AG04450 (cell line): ENCODE data around the gene FLT1. TPM values are rescaled to one million over a fixed set of nuclear protein-coding genes. Genes with fewer than 3 reads are reported as not detected.
A peak's percentile ranks its signal among the peaks of the same experiment; 100 is the strongest.

ENCODE experiments used
- CTCF ChIA-PET: fragments of 300-600, 350-600 bp; formaldehyde crosslinking; extraction: SDS; loops from one replicate; lab custom pipeline; 2022; ENCODE audit warnings: antibody characterized with exemption, inconsistent platforms; lab: Charles Lee
- POLR2A ChIA-PET: fragments of 350-600 bp; formaldehyde crosslinking; extraction: SDS; loops from one replicate; lab custom pipeline; 2021; ENCODE audit warnings: antibody characterized with exemption, inconsistent platforms; lab: Yijun Ruan, JAX
- DNase-seq: peaks from one replicate; pipeline ENCODE4 v3.0.0-alpha.2; 2011; ENCODE audit warnings: low read depth, low spot score
- H3K27ac ChIP-seq: one replicate; pipeline ENCODE4 v1.5.1; 2012; ENCODE audit warnings: low read depth, low read length, control low read depth
- H3K27me3 ChIP-seq: one replicate; pipeline ENCODE4 v1.6.0; 2012; ENCODE audit warnings: low read length; ENCODE audit not compliant: control insufficient read depth, insufficient read depth
- H3K4me3 ChIP-seq: 2 replicates; pipeline ENCODE4 v1.5.1; 2011; ENCODE audit warnings: mild to moderate bottlenecking, low read depth, low read length, control low read depth
- H3K9me3 ChIP-seq: 2 replicates; pipeline ENCODE4 v1.5.1; 2012; ENCODE audit warnings: low read length; ENCODE audit not compliant: control insufficient read depth, insufficient read depth
- polyA plus RNA-seq: library from polyadenylated mRNA; depleted of rRNA; stranded (reverse); fragments of >200 nt; gene quantifications from 2 replicates; pipeline ENCODE4 v1.2.3, GENCODE V29; 2011
- TF ChIP-seq, protein P1 (sequence below): IDR thresholded peaks from 2 replicates; pipeline ENCODE4 v1.5.1; 2011; ENCODE audit warnings: low read depth, low read length, control low read depth, inconsistent platforms

FLT1 gene
- polyA plus RNA-seq, 1 experiment, result 2.4 TPM

- CTCF ChIA-PET, result no interaction called here
- H3K27ac ChIP-seq, result no peak overlapping the region
- no peak overlapping the region for H3K4me3 ChIP-seq
- H3K9me3 ChIP-seq, result no peaks in the 10 kb centered on the region
- no peaks in the 10 kb centered on the region for H3K27me3 ChIP-seq
- DNase-seq, result no peak
- TF ChIP-seq, protein P1, sequence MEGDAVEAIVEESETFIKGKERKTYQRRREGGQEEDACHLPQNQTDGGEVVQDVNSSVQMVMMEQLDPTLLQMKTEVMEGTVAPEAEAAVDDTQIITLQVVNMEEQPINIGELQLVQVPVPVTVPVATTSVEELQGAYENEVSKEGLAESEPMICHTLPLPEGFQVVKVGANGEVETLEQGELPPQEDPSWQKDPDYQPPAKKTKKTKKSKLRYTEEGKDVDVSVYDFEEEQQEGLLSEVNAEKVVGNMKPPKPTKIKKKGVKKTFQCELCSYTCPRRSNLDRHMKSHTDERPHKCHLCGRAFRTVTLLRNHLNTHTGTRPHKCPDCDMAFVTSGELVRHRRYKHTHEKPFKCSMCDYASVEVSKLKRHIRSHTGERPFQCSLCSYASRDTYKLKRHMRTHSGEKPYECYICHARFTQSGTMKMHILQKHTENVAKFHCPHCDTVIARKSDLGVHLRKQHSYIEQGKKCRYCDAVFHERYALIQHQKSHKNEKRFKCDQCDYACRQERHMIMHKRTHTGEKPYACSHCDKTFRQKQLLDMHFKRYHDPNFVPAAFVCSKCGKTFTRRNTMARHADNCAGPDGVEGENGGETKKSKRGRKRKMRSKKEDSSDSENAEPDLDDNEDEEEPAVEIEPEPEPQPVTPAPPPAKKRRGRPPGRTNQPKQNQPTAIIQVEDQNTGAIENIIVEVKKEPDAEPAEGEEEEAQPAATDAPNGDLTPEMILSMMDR, result no peak
- POLR2A ChIA-PET, result no interaction called here
Observed at GRCh38 chr13:28283600-28283999, 211.3 kb downstream of the FLT1 start.

- ChIA-PET CTCF (no interaction called here), POLR2A (no interaction called here)
- Histone ChIP-seq H3K27ac (no peak overlapping the region), H3K27me3 (no peaks in the 10 kb centered on the region), H3K4me3 (no peak overlapping the region), H3K9me3 (no peaks in the 10 kb centered on the region)
- DNase-seq, result no peak
- TF ChIP-seq, protein P1, result no peak
Observed at GRCh38 chr13:28282451-28282850, 212.5 kb downstream of the FLT1 start.

- H3K9me3 ChIP-seq, result no peaks in the 10 kb centered on the region
- ChIA-PET POLR2A (no interaction called here), CTCF (no interaction called here)
- no peak overlapping the region for H3K27ac ChIP-seq
- no peaks in the 10 kb centered on the region for H3K27me3 ChIP-seq
- H3K4me3 ChIP-seq, result no peak overlapping the region
- TF ChIP-seq, protein P1, result peak; percentile 11; the same call in 1 of the 2 replicates
- DNase-seq, result no peak
Observed at GRCh38 chr13:28273919-28274318, 221.0 kb downstream of the FLT1 start.

DNA sequence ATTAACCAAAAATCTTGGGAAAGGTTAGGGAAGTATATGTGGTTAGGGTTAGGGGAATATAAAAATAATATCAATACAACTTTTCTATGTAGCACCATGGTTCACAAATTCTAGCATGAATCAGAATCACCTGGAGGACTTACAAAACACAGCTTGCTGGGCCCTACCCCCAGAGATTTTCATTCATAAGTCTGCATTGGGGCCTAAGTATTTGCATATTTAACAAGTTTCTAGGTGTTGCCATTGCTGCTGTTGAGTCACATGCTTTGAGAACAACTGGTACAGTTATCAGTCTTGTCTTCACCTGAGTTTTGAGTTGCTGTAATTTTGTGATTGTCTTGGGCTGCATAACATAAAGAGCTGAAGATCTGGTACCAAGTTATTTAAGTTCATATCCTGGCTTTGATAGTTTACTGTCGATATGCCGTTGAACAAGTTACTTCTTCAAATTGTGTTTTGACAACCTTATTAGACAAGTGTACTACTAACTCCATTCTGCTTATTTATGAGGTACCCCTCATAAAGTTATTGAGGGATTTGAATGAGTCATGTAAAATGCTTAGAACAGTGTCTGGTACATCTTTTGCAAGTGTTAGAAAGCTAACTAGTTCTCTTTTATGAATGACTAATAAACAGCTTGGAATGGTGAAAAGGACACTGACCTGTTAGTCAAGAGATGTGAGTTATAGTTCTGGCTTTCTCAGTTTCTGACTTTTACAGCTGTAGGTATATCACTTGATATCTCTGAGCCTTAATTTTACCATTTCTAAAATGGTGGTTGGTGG, 223.7 kb downstream of the FLT1 start:
- CTCF ChIA-PET, result interaction anchor here (0.6 kb wide), 1 partner anchor 33 kb away, joined by 3 read pairs; no protein-coding TSS in a partner anchor
- Histone ChIP-seq H3K4me3 (no peak overlapping the region), H3K27me3 (no peaks in the 10 kb centered on the region), H3K27ac (no peak overlapping the region), H3K9me3 (no peaks in the 10 kb centered on the region)
- no peak for DNase-seq
- TF ChIP-seq, protein P1, result no peak
- POLR2A ChIA-PET, result no interaction called here

DNA sequence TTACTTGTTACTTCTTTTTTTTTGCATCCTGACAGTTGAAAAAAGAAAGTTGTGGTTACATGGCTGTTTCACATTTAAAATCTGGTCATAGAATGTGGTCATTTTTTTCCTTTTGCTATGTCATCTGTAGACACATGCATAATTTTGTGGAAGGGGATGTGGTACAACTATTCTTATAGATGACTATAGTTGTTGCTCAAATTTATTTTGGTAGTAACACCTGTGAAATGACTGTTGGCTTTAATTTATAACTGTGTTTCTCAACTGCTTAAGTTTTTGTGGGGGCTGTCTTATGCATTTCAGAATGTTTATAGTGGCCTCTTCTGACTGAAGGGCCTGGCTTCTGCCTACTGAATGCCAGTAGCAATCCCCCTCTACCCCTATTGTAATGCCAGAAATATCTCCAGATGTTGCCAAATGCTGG, 226.1 kb downstream of the FLT1 start:
- no peak for DNase-seq
- H3K27me3 ChIP-seq, result no peaks in the 10 kb centered on the region
- no peaks in the 10 kb centered on the region for H3K9me3 ChIP-seq
- TF ChIP-seq, protein P1, result no peak
- no peak overlapping the region for H3K27ac ChIP-seq
- CTCF ChIA-PET, result no interaction called here
- H3K4me3 ChIP-seq, result no peak overlapping the region
- POLR2A ChIA-PET, result no interaction called here
